HL-60/S4 (cell line): Measurements from ENCODE around the gene OLFM1.
"Not testable (repeated sequence)": the region's sequence is repeated elsewhere in the genome, so short reads cannot be mapped to it uniquely, and the experiment has no call there.

ENCODE experiments used
- in situ Hi-C: fragments of 300-500 bp; cut with MboI; formaldehyde crosslinking; loops from 2 replicates; pipeline ENCODE4 v1.14.3; 2022; ENCODE audit warnings: low sequenced_read_pairs

Gene OLFM1

GRCh38 chr9:135105211-135105745 is 17.8 kb downstream of the OLFM1 start:
- in situ Hi-C loops = no loop called here

- in situ Hi-C loops = no loop called here
Measured at GRCh38 chr9:135105938-135106491, 18.5 kb downstream of the OLFM1 start.

- in situ Hi-C loops = no loop called here
Measured at GRCh38 chr9:135106551-135107270, 19.2 kb downstream of the OLFM1 start.

GRCh38 chr9:135107581-135108235 is 20.2 kb downstream of the OLFM1 start:
- in situ Hi-C loops = no loop called here

- in situ Hi-C loops = no loop called here
Measured at GRCh38 chr9:135108831-135109510, 21.5 kb downstream of the OLFM1 start.

GRCh38 chr9:135109650-135110049 is 22.2 kb downstream of the OLFM1 start:
- in situ Hi-C loops = no loop called here

- in situ Hi-C loops = no loop called here
Measured at GRCh38 chr9:135110416-135110815, 22.9 kb downstream of the OLFM1 start.

- in situ Hi-C loops = not testable (repeated sequence)
Measured at GRCh38 chr9:135111600-135111999, 24.1 kb downstream of the OLFM1 start.

GRCh38 chr9:135116371-135116770 is 28.9 kb downstream of the OLFM1 start:
- in situ Hi-C loops = no loop called here

- in situ Hi-C loops = no loop called here
Measured at GRCh38 chr9:135116881-135117280, 29.4 kb downstream of the OLFM1 start.

- in situ Hi-C loops = no loop called here
Measured at GRCh38 chr9:135117281-135117680, 29.8 kb downstream of the OLFM1 start.

- in situ Hi-C loops = no loop called here
Measured at GRCh38 chr9:135119496-135120064, 32.1 kb downstream of the OLFM1 start.

GRCh38 chr9:135120249-135120648 is 32.8 kb downstream of the OLFM1 start:
- in situ Hi-C loops = no loop called here

- in situ Hi-C loops = no loop called here
Measured at GRCh38 chr9:135122316-135122715, 34.8 kb downstream of the OLFM1 start.

- in situ Hi-C loops = no loop called here
Measured at GRCh38 chr9:135123126-135123772, 35.8 kb downstream of the OLFM1 start.

GRCh38 chr9:135123773-135124134 is 36.3 kb downstream of the OLFM1 start:
- in situ Hi-C loops = no loop called here

- in situ Hi-C loops = no loop called here
Measured at GRCh38 chr9:135126451-135127187, 39.2 kb downstream of the OLFM1 start.

- in situ Hi-C loops = no loop called here
Measured at GRCh38 chr9:135127718-135128670, 40.5 kb downstream of the OLFM1 start.
